ENCODE data around the gene ARRB1.

Gene ARRB1

GRCh38 chr11:75374646-75375045 is 23.2 kb upstream of the ARRB1 start:
- Histone ChIP-seq H3K4me1 (ENCODE audit: control insufficient read depth, insufficient read depth, low read length) (peaks cover 7% of the 10 kb centered on the region), H3K36me3 (ENCODE audit: control insufficient read depth in 2 of 2, insufficient read depth in 1 of 2, low read length in 2 of 2) (no peaks in the 10 kb centered on the region), H3K9me3 (ENCODE audit: control insufficient read depth, insufficient read depth, low read depth, low read length) (no peaks in the 10 kb centered on the region), H3K27ac (ENCODE audit: extremely low read depth, low read depth, low read length) (no peak overlapping the region), H3K4me3 (ENCODE audit: low read depth, low read length) (no peak overlapping the region)
- ChIA-PET POLR2A (no interaction called here), CTCF (interaction anchor here (0.7 to 3.2 kb wide), 4 partner anchors 10 to 94 kb away, joined by 3 to 13 read pairs (median 8); no protein-coding TSS in a partner anchor)
- no peak for TF ChIP-seq ZNF239 (tag by site-specific recombination; IDR thresholded peaks at IDR 0.05)
- no peak for TF ChIP-seq ZNF10 (tag by site-specific recombination; IDR thresholded peaks at IDR 0.05)

GRCh38 chr11:75373201-75373600 is 21.7 kb upstream of the ARRB1 start:
- H3K4me3 ChIP-seq (ENCODE audit: low read depth, low read length) = no peak overlapping the region
- no peaks in the 10 kb centered on the region for H3K9me3 ChIP-seq (ENCODE audit: control insufficient read depth, insufficient read depth, low read depth, low read length)
- H3K36me3 ChIP-seq (ENCODE audit: control insufficient read depth in 2 of 2, insufficient read depth in 1 of 2, low read length in 2 of 2) = no peaks in the 10 kb centered on the region
- peaks cover 7% of the 10 kb centered on the region for H3K4me1 ChIP-seq (ENCODE audit: control insufficient read depth, insufficient read depth, low read length)
- ChIA-PET POLR2A (no interaction called here), CTCF (interaction anchor here (0.6 to 2.8 kb wide), 6 partner anchors 15 to 776 kb away, joined by 3 to 12 read pairs (median 4); no protein-coding TSS in a partner anchor)
- TF ChIP-seq ZNF169 (tag by site-specific recombination; IDR thresholded peaks at IDR 0.05) = no peak
- TF ChIP-seq ZNF324 (tag by site-specific recombination; IDR thresholded peaks at IDR 0.05) = no peak
- no peak for TF ChIP-seq ZNF521 (tag by site-specific recombination; IDR thresholded peaks at IDR 0.05)
- no peak for TF ChIP-seq SCRT2 (tag by site-specific recombination; IDR thresholded peaks at IDR 0.05)
- TF ChIP-seq ZNF621 (tag by site-specific recombination; IDR thresholded peaks at IDR 0.05) = no peak
- TF ChIP-seq, protein P1, sequence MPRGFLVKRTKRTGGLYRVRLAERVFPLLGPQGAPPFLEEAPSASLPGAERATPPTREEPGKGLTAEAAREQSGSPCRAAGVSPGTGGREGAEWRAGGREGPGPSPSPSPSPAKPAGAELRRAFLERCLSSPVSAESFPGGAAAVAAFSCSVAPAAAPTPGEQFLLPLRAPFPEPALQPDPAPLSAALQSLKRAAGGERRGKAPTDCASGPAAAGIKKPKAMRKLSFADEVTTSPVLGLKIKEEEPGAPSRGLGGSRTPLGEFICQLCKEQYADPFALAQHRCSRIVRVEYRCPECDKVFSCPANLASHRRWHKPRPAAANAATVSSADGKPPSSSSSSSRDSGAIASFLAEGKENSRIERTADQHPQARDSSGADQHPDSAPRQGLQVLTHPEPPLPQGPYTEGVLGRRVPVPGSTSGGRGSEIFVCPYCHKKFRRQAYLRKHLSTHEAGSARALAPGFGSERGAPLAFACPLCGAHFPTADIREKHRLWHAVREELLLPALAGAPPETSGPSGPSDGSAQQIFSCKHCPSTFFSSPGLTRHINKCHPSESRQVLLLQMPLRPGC (tag by site-specific recombination; IDR thresholded peaks at IDR 0.05) = no peak
- no peak for TF ChIP-seq ZNF792 (tag by site-specific recombination; IDR thresholded peaks at IDR 0.05)
- no peak for TF ChIP-seq ZNF175 (tag by site-specific recombination; IDR thresholded peaks at IDR 0.05)
- no peak for TF ChIP-seq HOXD13 (CRISPR knock-in tag; IDR thresholded peaks at IDR 0.05; ENCODE audit: borderline replicate concordance)
- no peak for TF ChIP-seq ZBTB48 (tag by site-specific recombination; IDR thresholded peaks at IDR 0.05)
- H3K27ac ChIP-seq (ENCODE audit: extremely low read depth, low read depth, low read length) = no peak overlapping the region

GRCh38 chr11:75371949-75372876 is 20.8 kb upstream of the ARRB1 start:
- H3K9me3 ChIP-seq (ENCODE audit: control insufficient read depth, insufficient read depth, low read depth, low read length) = no peaks in the 10 kb centered on the region
- H3K4me3 ChIP-seq (ENCODE audit: low read depth, low read length) = no peak overlapping the region
- no peaks in the 10 kb centered on the region for H3K36me3 ChIP-seq (ENCODE audit: control insufficient read depth in 2 of 2, insufficient read depth in 1 of 2, low read length in 2 of 2)
- ChIA-PET POLR2A (interaction anchor here (0.7 kb wide), 1 partner anchor 434 kb away, joined by 4 read pairs; no protein-coding TSS in a partner anchor), CTCF (interaction anchor here (0.7 to 2.0 kb wide), 8 partner anchors 9 to 777 kb away, joined by 3 to 15 read pairs (median 4); no protein-coding TSS in a partner anchor)
- peaks cover 7% of the 10 kb centered on the region for H3K4me1 ChIP-seq (ENCODE audit: control insufficient read depth, insufficient read depth, low read length)
- H3K27ac ChIP-seq (ENCODE audit: extremely low read depth, low read depth, low read length) = no peak overlapping the region; the same call in 1 of the 2 replicates
- TF ChIP-seq MZF1 (tag by site-specific recombination; IDR thresholded peaks at IDR 0.05; ENCODE audit: borderline replicate concordance) (no peak), ZNF544 (tag by site-specific recombination; IDR thresholded peaks at IDR 0.05) (no peak), ZNF138 (tag by site-specific recombination; IDR thresholded peaks at IDR 0.05; ENCODE audit: borderline replicate concordance) (no peak), ZNF561 (tag by site-specific recombination; IDR thresholded peaks at IDR 0.05; ENCODE audit: borderline replicate concordance) (no peak), TCF7L2 (IDR thresholded peaks at IDR 0.05; ENCODE audit: borderline replicate concordance, low read depth, low read length) (0 out of 2 replicates have a peak, but pooled peaks have one; percentile 42), KLF10 (tag by site-specific recombination; IDR thresholded peaks at IDR 0.05) (no peak), ZNF23 (tag by site-specific recombination; IDR thresholded peaks at IDR 0.05; ENCODE audit: borderline replicate concordance) (no peak), KLF17 (tag by site-specific recombination; IDR thresholded peaks at IDR 0.05) (peak; percentile 97), ZNF529 (tag by site-specific recombination; IDR thresholded peaks at IDR 0.05; ENCODE audit: insufficient replicate concordance) (no peak), ZNF426 (tag by site-specific recombination; IDR thresholded peaks at IDR 0.05) (no peak), TRIM28 (IDR thresholded peaks at IDR 0.05; ENCODE audit: borderline replicate concordance, low read length) (peak; percentile 52; the same call in 1 of the 2 replicates), ZNF548 (tag by site-specific recombination; IDR thresholded peaks at IDR 0.05) (no peak), KLF1 (tag by site-specific recombination; IDR thresholded peaks at IDR 0.05) (peak; percentile 96), ZNF423 (tag by site-specific recombination; IDR thresholded peaks at IDR 0.05) (no peak), ZNF488 (tag by site-specific recombination; IDR thresholded peaks at IDR 0.05) (no peak), ZNF121 (tag by site-specific recombination; IDR thresholded peaks at IDR 0.05) (no peak)
- TF ChIP-seq, protein P2, sequence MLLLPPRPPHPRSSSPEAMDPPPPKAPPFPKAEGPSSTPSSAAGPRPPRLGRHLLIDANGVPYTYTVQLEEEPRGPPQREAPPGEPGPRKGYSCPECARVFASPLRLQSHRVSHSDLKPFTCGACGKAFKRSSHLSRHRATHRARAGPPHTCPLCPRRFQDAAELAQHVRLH (tag by site-specific recombination; IDR thresholded peaks at IDR 0.05) = no peak
